GM19099 (cell line): Measurements from ENCODE around the gene G0S2.

ENCODE experiments used
- POLR2A ChIP-seq: IDR thresholded peaks from 3 replicates; pipeline ENCODE4 v1.6.1; 2011; ENCODE audit warnings: low read depth; ENCODE audit not compliant: insufficient read length; ENCODE audit errors: extremely low read depth

G0S2 gene

GRCh38 chr1:209720826-209721225 is 45.6 kb downstream of the G0S2 start:
- TF ChIP-seq POLR2A: no peak

GRCh38 chr1:209721323-209721722 is 46.1 kb downstream of the G0S2 start:
- TF ChIP-seq POLR2A: no peak

DNA sequence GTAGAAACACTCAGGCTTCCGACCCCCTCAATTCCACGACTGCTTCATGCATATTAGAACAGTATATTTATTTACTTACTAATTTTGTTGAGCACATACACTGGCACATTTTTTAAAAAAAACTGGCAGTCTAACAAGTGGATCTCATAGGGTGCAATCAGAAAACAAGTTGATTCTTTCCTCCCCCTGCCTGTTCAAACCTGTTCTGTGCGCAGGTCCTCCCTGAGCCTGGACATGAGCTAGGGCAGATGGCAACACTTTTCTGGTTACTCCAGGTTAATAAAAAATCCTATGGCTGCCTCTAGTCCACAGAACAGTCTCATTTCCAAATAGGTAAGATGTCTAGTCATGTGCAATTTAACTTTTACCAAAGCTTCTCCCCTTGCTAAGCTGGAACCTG is 48.1 kb downstream of the G0S2 start:
- TF ChIP-seq POLR2A: no peak

GRCh38 chr1:209723756-209724693 is 48.8 kb downstream of the G0S2 start:
- TF ChIP-seq POLR2A: no peak
